Activated CD4-positive, alpha-beta T cell treated with anti-CD3 and anti-CD28 coated beads, Interleukin-10, Interleukin-2, amounts not matched to agents 100 ng/mL and 50 ng/mL, durations not matched to agents 16 hours and 8 hours (primary cell): ENCODE results near the gene PLET1.

Experiments
- DNase-seq: peaks from one replicate; pipeline ENCODE4 v3.0.0-alpha.2; 2020

Gene PLET1

DNA sequence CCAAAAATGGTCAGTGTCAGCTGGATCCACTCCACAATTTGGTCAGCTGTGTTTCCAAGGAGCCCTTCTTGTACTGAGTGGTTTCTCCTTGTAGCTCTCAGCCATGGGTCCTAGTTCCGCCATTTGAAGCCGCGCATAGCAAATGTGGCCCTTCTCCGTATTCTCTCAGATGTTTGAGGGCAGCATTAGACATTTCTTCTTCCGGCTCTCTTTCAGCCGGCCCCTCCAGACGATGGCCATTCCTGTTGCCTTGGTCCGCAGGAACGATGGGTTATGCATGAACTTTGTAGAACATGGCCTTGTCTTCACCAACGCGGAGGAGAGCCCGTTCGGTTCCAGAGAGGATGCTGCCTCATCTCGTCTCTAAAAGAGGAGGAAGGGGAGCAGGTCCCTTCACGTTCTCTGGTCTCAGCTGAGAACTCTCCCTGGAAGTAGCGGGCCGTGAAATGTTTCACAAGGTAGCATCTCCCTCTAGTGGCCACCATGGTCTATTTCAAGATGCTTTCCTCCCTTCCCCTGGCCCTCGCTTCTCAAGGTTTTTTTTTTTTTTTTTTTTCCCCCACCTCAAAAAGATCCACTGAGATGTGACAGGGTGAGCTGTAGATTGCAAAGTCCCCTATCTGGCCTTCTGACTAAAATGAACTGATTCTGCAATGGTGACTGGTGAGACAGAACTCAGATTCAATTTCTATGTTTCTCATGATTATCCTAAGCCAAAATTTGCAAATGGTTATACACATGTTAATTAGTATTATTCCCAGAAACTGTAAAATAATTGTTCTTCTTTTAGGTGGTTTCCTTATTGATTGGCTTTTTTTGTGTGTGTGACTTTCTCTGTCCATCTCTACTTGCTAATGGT, 19.8 kb upstream of the PLET1 start:
- peak; percentile 86 for DNase-seq

DNA sequence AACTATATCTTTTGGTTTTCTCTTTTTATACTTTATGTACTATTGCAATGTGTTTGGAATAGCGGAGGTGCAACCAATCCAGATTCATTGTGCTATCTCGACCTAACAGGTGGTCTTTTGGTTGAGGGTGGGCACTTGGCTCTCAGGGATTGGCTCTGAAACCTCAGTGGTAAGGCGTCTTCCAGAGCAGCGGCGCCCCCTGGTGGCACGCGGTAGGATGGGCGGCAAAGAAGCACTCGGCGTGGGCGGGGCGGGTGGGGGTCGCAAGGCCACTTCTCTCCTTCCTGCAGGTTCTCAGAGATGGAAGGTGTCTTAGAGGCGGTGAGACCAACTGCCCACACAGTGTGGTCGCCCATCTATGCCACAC, 19.2 kb upstream of the PLET1 start:
- DNase-seq = peak; percentile 76

DNA sequence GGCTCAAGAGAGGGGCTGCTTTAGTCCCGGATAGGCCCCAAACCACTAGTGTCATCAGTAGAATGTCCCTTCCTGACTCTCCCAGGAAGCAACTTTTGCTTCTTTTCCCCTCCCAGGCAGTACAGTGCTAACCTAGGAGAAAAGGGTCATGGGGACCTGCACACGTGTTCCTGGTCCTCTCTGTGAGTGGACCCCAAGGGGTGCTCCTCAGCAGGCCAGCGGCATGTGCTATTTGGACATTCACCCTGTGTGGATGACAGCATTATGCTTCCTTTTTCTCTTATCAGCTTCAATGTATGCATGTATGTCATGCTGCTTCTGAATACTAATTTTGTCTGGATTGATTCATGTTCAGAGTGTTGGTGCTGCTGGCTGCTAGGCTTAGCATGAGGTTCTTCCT, 18.1 kb upstream of the PLET1 start:
- DNase-seq = no peak

DNA sequence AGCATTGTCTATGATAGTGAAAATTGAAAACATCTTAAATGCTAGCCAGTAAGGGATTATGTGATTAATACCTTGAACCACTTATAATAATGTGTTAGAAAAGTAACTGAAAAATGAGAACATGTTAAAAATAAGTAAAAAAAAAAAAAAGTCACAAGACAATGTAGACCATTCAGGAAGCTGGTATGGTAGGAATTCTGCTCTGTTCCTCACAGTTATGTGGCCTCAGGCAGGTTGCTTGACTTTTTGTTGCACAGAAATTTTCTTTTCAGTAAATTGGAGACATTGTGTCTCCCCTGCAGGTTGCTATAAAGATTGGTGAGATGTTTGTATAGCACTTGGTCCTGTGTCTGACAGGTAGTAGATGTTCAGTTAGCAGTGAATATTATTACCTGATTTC, 17.3 kb upstream of the PLET1 start:
- DNase-seq = no peak

DNA sequence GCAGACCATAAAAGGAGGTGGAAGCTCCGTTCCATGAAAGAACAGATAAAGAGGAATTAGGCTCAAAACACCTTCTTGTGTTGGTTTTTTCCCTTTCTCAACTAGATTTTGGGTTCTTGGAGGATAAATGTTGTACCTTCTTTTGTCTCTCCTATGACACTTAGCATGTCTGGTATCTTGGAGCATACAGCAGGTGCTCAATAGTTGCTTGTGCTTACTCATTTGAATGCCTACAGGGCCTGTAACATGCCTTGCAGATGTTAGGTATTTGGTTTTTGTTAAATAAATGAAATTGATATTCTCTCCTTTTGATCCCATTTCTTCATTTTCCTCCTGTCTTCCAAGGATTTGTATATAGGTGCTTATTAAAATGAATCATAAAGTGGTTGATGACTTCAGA, 16.4 kb upstream of the PLET1 start:
- DNase-seq = no peak

DNA sequence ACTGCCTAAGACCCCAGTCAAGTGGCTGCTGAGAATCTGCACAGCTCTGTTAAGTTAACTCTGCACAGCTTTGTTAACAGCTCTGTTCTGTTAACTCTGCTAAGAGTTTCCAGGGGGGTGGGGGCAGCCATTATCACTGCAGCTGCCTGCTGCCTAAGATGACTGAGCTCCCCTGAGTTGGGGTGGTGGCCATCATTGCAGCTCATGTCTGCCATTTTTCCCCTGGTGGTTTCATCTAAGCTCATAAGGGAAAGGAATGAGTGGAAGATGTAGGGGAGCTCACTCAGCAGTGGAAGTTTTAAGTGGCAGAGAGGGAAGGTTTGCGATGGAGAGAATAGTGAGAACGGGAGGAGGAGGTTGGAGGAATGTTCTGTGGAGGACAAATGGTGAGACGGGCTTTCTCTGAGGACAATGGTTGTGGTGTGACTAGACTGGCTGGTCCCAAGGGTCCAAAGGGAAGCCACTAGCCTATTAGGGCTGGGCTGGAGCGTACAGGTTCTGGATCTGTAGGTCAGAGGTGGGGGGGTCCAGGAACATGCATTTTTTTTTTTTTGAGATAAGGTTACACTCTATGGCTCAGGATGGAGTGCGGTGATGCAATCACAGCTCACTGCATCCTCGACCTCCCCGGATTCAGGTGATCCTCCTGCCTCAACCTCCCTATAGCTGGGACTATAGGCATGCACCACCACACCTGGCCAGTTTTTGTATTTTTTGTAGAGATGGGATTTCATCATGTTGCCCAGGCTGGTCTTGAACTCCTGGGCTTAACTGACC, 13.5 kb upstream of the PLET1 start:
- no peak for DNase-seq

DNA sequence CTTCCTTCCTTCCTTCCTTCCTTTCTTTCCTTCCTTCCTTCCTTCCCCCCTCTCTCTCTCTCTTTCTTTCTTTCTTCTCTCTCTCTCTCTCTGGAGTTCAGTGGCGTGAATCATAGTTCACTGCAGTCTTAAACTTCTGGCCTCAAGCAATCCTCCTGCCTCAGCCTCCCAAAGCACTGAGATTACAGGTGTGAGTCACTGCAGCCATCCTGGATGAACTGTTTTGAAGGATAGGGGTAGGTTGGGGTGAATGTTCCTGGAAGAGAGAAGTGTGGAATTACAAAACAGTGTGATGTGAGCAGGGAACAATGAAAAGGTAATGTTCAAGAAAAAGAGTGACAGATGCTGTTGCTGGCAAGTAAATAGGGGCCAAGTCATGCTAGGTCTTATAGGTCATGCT, 12.4 kb upstream of the PLET1 start:
- DNase-seq = no peak

DNA sequence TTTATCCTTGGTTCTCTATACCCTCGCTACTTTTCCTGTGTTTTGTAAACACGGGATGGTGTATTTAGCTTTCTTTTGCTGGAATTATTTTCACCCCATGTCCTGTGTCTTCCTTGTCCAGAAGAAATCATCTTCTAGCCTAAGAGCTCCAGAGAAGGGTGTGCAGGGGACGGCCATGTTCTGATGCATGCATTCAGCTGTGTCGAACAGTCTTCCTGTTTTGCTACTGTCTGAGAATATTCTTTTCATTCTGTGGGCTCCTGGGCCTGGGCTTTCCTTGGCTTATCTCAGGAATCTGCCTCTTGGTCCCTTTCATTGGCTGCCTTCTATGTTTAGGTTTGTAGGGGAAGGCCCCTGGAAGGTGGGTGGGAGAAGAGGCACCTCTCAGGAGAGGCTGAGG, 10.6 kb upstream of the PLET1 start:
- no peak for DNase-seq

DNA sequence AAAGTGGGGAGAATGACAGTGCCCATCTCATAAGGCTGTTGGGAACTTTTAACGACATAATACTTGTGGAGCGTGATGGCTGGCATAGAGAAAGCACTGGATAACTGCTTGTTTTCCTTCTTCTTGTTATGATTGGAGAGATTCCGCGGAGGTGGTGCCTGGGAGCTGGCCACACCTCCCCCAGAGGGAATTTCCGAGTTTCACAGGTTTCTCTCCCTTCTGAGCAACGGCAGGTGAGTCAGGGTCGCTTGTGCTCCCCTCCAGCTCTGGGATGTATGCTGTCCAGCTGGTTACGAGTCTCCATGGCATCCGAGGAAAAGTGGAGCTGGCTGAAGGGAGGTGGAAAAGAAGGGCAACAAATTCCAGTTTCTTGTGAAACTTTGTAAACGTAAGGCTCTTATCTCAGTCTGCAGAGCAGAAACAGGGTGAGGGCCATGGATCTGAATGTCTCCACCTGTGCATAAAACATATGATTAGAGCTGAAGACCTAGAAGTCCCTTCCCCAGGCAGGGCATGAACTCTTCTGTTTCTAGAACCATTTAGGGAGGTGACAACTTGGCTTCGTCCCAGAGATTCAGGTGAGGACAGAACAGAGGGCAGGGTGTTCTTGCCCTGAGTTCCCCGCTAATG, 10.0 kb upstream of the PLET1 start:
- DNase-seq = no peak

DNA sequence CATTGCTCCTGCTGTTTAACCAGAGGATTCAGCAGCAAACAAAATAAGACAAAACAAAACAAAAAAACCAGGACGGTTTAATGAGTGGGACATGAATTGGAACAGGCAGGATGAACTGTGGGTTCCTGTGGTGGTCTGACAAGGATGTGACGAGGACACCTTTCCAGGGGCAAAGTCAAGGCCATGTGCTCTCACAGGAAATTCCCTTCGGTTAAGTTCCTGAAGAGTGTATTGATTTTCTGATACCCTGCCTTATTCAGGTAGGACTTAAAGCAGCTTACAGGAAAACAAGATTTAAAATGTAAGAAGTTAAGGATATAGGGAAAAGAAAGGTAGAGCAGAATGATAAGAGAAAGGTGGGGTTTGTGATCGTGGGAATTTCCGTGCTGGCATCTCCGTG, 8.5 kb upstream of the PLET1 start:
- DNase-seq = no peak

DNA sequence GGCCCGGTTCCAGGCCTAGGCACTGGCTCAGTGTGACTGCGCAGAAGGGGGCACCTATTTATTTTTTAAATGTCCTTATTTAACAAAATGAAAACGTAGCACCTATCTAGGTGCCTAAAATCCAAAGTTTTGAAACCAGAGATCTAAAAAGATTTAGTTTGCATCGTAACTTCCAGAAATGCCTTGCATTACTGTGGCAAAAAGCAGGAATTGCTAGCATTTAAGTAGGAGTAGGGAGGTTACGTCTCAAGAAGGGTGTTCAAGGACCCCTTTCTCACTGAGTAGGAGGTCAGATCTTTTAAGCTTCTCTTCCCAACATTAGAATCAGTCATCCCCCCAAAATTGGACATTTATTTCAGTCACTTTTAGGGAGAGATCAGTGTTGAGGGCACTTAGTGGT, 7.7 kb upstream of the PLET1 start:
- no peak for DNase-seq

DNA sequence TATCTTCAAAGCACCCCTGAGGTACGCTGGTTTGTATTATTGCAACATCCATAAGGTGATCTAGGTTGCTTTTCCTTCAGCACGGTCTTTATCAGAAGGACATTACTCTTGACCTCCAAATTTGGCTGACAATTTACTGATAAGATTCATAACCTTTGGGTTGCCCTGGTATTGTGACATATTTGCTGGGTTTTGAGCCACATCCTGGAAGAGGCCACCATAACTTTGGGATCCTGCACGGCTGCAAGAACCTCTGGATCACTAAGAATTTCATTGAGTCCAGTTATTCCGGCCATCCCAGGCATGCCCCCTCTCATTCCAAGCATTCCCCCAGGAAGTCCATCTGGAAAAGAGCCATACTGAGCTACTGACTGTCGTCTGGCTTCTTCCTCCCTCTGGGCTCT, 6.5 kb upstream of the PLET1 start:
- DNase-seq = no peak

DNA sequence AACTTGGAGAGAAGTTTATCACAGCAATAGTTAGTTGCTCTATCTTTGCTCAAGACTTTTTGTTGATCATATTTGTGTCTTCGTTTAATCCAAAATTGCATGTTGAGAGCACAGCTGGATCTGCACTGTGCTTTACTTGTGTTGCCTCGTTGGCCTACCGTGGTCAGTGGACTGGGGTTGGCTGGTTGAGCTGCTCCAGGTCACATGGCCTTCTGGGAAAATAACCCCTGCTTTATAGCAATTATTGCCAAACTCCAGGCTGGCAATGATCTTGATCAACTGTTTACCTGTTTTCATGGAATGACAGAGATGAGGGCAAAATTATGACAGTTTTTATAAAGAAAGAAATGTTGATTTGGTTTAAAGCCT, 5.7 kb upstream of the PLET1 start:
- DNase-seq = no peak

DNA sequence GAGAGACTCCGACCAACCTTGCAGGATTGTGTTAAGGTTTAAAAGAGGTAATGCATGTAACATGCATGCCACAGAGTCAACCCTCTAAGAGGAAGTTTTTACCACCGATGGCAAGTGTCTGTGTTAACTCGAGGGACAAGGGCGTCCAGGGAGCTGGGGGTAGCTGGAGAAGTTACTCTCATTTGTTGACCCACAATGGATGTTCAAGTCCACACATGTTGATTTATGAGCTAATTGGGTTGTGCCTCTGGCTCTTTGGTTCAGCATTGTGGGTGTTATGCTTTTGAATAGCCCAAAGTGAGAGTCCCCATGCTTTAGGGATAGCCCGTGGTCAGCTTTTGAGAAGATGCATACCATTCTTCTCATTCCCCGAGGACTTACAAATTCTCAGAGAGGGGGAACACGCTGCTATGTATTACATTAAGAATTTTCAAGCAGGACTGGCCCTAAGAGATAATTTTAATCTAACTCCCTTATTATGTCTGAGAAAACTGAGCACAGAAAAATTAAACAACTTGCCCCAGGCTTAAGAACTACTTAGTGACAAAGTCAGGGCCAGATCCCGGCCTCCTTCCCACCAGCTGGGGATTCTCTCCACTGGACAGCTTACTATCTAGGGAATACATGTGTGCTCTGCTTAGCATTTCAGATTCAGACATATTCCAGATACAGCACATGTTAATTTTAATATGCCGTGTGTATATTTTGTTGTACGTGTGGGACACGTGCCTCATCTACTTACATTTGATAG, 5.2 kb upstream of the PLET1 start:
- no peak for DNase-seq

DNA sequence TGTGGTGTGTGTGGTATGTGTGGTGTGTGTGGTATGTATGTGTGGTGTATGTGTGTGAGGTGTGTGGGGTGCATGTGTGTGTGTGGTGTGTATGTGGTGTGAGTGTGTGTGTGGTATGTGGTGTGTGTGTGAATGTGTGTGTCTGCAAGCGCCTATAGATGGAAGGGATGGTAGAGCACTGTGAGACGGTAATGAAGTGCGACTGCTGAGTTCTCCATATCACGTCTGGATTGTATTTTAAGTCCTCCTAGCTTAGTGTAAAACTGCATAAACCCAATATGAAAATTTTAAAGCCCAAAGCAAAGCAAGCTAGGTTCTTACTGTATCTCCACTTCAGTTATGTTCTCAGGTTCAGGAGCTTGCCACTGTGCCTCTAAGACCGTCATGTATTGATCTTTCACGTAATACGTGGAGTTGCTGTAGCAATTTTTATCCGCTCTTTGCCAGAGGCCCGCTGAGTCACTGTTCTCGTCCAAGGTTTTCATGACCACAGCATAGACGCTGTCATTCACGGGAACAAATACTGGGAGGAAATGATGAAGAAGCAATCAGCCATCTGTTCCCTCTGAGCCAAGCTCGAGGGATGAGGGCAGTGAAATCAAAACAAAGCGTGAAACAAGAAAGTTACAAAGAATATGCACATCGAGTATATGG, 5.5 kb downstream of the PLET1 start:
- no peak for DNase-seq

DNA sequence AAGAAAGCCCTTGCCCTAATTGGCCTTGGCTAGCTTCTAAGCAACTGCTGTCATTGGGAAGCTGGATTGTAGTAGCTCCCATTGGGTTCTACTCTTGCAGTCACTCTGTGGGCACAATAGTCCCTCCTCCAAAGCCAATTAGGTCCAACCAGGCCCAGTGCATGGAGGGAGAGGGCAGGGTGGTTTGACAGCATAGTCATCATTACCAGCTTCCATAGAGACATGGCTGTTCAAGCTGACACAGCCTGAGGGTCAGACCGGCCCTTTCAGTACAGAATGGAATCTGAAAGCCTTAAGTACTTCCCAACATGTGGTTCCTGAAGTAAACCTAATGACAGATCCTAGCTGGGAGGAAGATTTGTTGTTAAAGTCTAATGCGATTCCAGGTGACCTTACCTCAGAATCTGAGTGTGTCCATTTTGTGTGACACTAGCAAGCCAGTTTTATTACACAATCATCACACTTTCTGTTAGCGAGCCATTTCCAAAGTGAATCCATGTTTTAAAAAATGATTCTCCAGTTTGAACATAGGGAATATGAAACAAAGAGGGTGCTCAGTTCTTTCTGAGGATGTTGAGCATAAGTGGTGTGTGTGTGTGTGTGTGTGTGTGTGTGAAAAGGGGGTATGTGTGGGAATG, 6.9 kb downstream of the PLET1 start:
- no peak for DNase-seq

DNA sequence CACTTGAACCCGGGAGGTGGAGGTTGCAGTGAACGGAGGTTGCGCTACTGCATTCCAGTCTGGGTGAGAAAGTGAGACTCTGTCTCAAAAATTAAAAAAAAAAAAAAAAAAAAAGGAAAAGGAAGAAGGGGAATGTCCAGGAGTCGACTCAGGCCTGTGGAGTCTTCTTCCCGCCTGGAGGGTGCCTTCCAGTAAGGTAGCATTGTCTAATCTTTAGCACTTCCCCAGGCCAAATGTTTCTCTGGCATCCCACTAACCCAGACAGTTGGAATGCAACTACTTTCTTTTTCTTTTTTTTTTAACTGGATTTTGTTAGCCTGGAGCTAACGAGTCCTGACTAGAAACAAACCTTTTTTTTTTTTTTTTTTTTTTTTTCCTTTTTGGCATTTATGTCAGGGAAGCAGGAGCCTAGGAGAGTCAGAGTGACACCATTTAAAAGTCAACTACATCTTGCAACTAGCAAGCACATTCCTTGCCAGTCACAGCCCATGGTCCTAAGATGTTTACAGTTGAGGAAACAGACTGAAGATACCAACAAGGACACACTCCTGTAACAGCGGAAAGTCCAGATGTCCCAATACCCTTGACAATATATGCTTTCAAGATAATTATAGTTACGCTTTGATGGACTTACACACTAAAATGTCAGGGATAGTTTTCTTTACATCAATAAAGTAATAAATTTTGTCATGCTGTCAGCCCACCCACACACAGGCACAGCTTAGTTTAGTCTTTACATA, 10.6 kb downstream of the PLET1 start:
- DNase-seq = no peak

DNA sequence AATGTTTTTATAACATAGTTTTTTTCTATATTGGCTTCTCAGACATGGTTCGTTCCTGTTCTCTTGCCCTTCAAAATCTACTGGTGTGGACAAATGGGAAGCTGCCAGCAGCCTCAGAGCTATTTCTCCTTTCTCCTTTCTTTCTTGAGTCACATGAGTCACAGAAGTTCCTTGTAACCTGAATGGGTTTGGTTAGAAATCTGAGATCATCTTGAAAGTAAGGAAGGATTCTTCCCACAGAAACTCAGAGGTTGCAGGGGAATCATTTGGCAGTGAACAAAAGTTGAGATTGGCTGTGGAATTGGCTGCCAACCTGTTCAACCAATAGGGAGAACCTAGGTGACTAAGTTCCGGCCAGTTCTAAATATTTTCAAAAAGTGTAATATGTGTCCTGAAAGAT, 12.5 kb downstream of the PLET1 start:
- no peak for DNase-seq

DNA sequence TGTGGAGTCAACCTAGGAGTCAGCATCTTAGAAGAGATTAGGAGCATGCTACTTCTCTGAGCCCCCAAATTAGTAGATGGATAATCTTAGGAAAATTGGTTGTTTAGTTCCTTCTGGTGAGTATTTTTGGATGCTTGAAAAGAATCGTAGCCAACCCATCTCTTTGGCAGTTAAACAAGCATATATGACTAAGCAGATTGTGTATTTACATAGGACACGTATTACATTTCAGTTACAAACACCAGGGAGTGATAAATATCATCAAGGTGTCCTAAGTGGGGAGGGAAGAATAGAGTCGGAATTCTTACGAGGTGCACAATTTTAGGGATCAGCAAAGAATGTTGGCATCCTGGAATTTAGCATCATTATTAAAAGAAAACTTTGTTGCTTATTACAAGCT, 13.5 kb downstream of the PLET1 start:
- DNase-seq = no peak

DNA sequence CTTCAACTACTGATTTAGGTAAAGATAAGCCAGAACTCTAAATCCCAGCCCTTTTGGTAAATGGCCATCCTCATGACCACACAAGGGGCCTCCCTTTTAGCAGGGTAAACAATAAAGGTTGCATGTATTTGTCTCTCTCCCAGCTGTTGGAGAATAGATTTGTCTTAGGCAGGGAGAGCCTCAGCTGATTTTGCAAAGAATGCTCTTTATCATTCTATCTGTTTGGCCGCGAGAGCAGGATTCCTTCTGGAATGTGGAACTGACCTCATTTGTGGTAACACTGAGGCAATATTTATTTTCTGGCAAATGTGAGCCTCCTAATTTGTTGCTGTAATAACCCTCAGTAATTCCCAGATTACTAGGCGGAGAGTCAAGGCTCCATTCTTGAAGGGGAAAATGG, 19.2 kb downstream of the PLET1 start:
- DNase-seq = no peak

DNA sequence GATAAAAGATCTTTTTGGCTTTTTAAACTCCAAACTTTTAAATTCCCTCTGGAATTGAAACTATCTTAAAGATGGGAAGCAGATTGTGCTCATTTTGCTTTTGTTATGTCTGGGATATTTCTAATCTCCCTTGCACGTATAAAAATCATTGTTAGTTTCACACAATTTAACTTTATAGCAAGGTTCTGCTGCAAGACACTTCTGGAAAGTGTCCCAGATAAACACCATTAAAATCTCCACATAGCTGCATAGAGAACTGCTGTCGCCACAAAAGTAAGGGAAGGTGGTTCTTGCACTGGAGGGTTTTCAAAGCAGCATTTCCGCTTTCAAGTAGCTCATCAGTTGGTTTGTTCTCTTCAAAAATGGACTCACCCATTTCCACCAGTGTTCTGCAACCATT, 22.6 kb downstream of the PLET1 start:
- DNase-seq = no peak

DNA sequence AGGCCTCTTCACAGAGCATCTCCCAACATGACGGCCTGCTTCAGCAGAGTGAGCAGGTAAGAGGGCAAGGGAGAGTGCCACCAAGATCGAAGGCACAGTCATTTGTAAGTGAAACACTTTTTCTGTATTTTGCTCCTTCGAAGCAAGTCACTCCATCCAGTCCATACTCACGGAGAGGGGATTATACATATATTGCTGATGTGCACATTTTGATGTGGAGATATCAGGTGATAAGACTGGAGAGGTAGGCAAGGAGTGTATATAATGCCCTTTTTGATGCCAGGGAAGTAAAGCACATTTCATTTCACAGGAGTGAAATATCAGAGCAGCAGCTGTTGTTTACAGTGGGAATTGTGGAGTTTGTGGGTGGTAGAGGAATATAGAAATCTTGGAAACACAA, 23.2 kb downstream of the PLET1 start:
- no peak for DNase-seq
